Measurements from ENCODE around the gene AP5S1.
"Not testable (repeated sequence)": the region's sequence is repeated elsewhere in the genome, so short reads cannot be mapped to it uniquely, and the experiment has no call there.

Gene AP5S1

DNA sequence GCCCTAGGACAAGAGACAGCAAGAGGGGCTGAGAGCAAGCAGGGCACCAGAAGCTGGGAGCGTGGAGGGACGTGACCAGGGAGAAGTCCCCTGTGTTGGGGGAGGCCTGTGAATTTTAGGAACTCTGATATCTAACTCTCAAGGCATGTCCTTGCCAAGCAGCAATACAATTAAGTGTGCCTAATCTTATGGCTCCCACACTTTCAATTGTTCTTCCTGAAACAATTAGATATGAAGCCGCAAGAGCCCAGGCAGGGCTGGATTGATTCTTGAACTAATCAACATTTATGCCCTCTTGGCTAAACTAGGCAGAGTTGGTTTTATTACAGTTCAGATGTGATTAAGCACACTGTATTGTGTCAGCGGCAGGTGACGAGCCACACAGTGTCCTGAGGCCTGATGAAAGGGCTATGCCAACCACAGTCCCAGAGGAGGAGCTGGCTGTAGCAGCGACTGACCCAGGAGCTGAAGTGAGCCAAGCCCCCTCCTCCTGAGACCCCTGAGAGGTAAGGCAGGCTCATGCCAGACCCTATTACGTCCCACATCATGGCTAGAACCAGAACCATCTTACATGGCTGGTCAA, 22.1 kb downstream of the AP5S1 start:
- DNase-seq (ENCODE audit: low read depth in 1 of 2, low spot score in 1 of 2): no peak

DNA sequence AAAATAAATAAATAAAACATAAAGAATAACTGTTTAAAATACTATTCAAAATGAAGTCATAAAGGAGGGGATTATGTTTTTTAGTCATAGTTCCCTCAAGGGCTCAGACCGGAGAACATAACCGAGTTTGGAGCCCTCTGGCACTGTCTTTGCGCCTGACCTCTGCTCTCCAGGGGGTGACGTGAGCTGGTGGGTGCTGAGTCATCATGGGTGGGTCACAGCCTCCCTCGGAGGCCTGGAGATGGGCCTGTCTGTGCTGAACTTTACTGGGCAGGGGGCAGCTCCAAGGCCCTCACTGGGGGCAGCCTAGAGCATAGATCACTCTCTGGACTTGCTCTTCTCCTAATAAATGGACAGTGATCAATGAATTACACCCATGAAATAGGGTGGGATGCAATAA, 23.1 kb downstream of the AP5S1 start:
- DNase-seq (ENCODE audit: low read depth in 1 of 2, low spot score in 1 of 2): no peak

DNA sequence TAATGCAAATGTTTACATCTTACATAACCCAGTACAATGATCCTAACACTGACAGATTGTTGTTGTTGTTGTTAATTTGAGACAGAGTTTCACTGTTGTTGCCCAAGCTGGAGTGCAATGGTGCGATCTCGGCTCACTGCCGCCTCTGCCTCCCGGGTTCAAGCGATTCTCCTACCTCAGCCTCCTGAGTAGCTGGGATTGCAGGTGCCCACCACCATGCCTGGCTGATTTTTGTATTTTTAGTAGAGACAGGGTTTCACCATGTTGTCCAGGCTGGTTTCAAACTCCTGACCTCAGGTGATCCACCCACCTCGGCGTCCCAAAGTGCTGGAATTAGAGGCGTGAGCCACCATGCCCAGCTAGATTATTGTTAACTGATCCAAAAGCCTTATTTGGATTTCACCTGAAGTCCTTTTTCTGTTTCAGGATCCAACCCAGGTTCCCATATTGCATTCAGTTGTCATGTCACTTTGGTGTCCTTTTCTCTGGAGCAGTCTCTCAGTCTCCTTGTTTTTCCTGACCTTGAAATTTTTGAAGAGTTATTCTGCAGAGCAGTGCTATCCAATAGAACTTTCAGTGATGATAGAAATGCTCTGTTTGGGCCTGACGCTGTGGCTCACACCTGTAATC, 23.8 kb downstream of the AP5S1 start:
- DNase-seq (ENCODE audit: low read depth in 1 of 2, low spot score in 1 of 2): not testable (repeated sequence)

DNA sequence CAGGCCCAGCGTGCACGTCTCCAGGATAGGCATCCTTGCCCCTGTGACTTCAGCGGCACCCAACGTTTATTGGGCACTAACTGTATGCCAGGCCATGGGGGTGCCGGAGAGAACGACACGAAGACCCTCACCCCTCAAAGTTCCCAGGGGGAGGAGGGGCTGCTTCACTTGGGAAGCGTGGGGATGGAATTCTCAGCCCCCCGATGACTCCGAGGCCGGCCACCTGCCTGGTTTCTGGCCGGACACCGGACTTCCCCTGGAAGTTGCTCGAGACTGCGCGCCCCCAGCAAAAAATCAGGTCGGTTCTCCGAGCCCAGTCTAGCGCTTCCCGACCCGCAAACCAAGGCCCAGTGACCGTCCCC, 26.0 kb downstream of the AP5S1 start:
- no peak for DNase-seq (ENCODE audit: low read depth in 1 of 2, low spot score in 1 of 2)

DNA sequence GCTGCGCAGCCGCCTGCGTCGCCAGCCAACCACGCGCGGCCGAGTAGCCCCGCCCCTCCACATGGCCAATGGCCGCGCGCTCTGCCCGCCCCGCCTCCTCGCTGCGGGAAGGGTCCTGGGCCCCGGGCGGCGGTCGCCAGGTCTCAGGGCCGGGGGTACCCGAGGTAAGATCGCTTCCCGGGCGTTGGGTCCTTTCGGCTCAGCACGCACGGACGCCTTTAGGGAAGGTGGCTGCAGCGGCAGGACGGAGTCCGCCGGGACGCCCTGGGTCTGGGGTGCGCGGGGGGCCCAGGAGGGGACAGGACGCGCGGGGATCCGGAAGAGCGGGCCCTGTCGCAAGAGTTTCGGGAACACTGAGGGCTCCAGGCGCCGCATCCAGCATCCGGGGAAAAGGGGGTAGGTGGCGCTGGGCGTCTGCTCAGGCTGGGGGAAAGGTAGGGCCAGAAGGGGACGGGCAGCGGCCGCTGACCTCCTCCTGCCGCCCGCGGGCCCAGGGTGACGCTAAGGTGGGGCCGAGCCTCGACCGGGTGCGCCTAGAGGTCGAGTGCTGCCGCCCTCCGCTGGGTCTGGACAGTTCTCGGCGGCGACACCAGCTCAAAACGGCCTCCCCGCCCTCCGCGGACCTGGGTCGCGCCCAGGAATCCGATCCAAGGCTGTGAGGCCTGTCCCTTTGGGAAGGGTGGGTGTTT, 26.5 kb downstream of the AP5S1 start, which contains the start of gene MAVS:
Gene MAVS, plus strand, starts transcription at position 95 of the 689 bp plus-strand sequence. CDS start 7,791 bp downstream, outside the sequence.
- peak; percentile 63 to 80 for DNase-seq (ENCODE audit: low read depth in 1 of 2, low spot score in 1 of 2)

DNA sequence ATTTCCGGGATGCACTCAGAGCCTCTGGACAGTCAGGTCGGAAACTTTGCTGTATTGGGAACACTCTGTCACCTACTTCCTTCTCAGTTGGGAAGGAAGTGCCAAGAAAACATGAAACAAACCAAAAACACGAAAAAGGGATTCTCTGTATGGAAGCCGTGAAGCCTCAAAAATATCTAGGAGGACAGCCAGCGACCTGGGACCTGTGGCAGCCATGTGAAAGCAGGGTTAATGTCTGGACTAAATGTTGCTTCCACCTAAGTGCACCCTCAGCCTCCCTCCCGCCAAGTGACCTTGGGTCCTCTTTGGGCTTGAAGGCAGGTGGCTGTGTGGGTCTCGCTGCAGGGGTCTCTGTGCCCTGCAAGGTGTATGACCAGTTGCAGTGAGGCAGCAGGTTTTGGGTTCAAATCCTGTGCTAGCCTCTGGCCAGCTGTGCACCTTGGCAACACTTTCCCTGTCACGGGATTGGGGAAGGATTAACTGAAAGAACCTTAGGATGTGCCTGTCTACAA, 27.1 kb downstream of the AP5S1 start:
- DNase-seq (ENCODE audit: low read depth in 1 of 2, low spot score in 1 of 2): no peak

DNA sequence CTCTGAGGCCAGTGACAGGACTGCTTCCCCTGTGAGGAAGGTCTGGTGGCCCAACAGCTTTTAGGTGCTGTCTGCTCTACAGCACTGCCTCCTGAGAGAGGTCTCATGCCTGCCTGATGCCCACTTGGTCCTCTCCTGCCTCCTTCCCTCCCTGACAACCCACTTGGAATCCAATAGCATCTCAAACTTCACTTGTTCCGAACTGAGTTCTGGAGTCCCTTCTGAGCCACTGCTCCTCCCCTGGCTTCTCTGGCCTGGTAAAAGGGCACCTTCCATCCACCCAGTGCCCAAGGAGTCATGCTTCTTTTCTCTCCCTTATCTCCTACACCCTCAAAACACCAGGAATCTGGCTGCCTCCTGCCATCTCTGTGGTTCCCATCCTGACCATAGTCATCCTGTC, 28.2 kb downstream of the AP5S1 start:
- DNase-seq (ENCODE audit: low read depth in 1 of 2, low spot score in 1 of 2): no peak

DNA sequence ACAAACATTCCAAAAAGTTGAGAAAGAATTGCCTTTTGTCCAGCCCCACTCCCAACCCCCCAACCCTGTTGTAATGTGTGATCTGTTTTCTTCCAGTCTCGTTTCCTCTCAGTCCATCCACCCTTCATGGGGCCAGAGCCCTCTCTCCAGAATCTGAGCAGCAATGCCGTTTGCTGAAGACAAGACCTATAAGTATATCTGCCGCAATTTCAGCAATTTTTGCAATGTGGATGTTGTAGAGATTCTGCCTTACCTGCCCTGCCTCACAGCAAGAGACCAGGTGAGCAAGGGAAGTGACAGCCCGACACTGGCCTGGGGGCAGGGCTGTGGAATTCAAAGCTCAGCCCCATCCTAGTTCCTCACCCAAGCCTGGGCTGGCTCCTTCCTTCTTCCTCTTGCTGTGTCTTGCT, 34.1 kb downstream of the AP5S1 start:
- no peak for DNase-seq (ENCODE audit: low read depth in 1 of 2, low spot score in 1 of 2)

DNA sequence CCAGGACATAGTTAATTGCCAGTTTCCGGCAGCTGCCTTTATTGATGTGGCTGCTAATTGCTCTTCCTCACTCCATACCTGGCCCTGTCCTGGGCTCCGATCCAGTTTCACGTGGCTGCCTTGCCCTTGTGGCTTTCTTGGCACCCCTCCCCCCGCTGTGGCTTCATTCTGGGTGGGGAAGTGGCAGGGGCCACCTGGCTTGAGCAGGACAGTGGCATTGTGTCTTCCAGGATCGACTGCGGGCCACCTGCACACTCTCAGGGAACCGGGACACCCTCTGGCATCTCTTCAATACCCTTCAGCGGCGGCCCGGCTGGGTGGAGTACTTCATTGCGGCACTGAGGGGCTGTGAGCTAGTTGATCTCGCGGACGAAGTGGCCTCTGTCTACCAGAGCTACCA, 37.1 kb downstream of the AP5S1 start:
- DNase-seq (ENCODE audit: low read depth in 1 of 2, low spot score in 1 of 2): no peak

DNA sequence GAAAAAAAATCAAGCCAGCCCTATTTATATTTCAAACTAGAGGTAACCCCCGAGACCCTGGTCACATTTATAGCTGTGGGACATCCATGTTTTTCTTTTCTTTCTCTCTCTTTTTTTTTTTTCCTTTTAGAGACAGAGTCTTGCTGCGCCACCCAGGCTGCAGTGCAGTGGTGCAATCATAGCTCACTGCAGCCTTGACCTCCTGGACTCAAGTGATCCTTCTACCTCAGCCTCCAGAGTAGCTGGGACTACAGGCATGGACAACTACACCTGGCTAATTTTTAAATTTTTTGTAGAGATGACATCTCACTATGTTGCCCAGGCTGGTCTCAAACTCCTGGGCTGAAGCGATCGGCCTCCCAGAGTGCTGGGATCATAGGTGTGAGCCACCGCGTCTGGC, 38.3 kb downstream of the AP5S1 start:
- no peak for DNase-seq (ENCODE audit: low read depth in 1 of 2, low spot score in 1 of 2)

DNA sequence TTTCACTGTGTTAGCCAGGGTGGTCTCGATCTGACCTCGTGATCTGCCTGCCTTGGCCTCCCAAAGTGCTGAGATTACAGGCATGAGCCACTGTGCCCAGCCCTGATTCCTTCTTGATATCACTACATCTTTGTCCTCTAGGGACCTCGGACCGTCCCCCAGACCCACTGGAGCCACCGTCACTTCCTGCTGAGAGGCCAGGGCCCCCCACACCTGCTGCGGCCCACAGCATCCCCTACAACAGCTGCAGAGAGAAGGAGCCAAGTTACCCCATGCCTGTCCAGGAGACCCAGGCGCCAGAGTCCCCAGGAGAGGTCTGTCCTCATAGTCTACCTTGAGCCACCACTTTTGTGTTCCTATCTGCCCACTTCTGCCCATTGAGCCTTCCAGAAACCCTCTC, 40.8 kb downstream of the AP5S1 start:
- no peak for DNase-seq (ENCODE audit: low read depth in 1 of 2, low spot score in 1 of 2)

DNA sequence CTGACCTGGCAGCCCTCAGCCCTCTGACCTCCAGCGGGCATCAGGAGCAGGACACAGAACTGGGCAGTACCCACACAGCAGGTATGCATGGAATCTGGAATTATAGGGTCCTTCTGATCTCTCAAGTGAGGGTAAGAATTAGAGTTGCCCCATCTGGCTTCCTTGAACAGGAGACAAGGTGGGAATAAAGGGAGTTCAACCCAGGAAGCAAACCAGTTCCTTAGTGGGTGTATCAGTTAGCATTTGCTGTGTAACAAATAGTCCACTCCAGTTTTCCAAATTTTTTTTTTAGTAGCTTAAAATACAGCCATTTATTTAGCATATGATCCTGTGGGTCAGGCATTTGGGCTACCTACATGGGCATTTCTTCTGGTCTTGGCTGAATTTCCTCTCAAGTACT, 42.0 kb downstream of the AP5S1 start:
- no peak for DNase-seq (ENCODE audit: low read depth in 1 of 2, low spot score in 1 of 2)

DNA sequence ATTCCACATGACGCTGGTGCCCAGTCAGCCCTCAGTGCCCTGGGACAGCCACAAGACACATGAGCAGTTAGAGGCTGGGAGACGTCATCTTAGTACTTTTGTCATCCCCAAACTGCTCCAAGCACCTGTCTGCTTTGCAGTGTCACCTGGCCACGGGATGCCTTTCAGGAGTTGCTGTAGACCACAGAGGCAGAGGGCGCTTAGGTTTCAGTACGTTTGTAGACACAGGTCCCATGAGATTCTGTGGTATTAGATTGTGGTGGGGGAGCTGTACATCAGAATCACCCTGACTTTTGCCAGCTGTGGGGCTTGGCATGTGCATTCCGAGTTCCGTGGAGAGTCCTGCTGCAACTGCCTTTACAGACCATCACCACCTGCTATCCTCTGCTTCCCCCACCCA, 43.0 kb downstream of the AP5S1 start:
- no peak for DNase-seq (ENCODE audit: low read depth in 1 of 2, low spot score in 1 of 2)

DNA sequence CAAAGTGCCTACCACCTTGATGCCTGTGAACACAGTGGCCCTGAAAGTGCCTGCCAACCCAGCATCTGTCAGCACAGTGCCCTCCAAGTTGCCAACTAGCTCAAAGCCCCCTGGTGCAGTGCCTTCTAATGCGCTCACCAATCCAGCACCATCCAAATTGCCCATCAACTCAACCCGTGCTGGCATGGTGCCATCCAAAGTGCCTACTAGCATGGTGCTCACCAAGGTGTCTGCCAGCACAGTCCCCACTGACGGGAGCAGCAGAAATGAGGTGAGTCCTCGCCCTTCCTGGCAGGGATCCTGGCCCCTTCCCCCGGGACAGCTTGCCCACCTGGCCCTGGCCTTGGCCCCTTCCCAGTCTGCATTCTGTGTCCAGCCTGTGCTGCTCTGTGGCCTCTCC, 44.2 kb downstream of the AP5S1 start:
- no peak for DNase-seq (ENCODE audit: low read depth in 1 of 2, low spot score in 1 of 2)

DNA sequence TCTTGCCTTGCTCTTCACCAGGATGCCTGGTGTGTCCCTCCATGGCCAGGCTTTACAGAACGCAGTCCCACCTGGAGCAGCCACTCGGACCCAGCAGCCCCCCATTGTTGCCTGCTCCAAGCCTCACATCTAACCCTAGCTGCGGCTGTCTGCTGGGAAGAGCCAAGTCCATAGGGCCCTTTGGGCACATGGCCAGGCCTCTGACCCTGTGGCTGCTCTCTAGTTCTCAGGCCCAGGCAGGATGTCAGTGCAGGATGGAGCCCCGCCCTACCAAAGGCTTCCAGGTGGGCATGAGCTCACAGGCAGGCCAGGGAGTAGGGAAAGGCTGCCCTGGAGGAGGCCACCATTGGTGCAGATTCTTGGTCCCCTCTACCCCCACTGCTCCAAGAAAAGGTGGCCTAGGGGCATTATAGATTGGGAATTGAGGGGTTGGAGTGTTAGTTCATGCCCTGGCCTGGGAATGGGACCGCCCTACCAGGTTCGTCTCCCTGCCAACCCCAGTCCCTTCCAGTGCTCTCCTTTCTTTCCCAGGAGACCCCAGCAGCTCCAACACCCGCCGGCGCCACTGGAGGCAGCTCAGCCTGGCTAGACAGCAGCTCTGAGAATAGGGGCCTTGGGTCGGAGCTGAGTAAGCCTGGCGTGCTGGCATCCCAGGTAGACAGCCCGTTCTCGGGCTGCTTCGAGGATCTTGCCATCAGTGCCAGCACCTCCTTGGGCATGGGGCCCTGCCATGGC, 45.0 kb downstream of the AP5S1 start:
- no peak for DNase-seq (ENCODE audit: low read depth in 1 of 2, low spot score in 1 of 2)

DNA sequence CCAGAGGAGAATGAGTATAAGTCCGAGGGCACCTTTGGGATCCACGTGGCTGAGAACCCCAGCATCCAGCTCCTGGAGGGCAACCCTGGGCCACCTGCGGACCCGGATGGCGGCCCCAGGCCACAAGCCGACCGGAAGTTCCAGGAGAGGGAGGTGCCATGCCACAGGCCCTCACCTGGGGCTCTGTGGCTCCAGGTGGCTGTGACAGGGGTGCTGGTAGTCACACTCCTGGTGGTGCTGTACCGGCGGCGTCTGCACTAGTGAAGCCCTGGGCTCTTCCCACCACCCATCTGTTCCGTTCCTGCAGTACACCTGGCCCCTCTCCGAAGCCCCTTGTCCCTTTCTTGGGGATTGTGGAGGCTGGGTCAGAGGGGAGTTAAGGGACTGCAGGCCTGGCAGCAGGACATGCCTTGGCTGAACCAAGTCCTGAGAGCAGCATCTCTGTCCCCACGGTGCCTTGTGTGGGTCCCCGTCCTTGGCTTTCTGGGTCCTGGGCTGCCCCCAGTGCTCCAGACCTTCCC, 45.6 kb downstream of the AP5S1 start:
- DNase-seq (ENCODE audit: low read depth in 1 of 2, low spot score in 1 of 2): no peak

DNA sequence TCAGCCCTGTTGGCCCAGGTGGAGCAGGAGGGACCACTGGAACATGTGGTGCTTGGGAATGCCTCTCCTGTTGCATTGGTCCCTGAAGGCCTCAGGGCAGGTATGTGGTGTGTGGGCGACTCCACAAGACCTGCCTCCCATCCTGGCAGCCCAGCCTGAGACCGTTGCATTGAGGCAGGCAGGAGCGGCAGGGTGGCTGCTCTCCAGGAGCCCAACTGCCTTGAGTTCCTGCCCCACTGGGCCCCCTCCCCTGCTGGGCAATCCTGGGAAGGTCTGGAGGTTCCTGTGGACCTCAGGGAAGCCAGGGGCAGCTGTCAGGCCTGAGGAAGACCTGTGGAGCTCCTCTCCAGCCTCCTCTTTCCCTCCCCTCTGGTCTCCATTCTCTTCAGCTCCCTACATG, 46.1 kb downstream of the AP5S1 start:
- no peak for DNase-seq (ENCODE audit: low read depth in 1 of 2, low spot score in 1 of 2)

DNA sequence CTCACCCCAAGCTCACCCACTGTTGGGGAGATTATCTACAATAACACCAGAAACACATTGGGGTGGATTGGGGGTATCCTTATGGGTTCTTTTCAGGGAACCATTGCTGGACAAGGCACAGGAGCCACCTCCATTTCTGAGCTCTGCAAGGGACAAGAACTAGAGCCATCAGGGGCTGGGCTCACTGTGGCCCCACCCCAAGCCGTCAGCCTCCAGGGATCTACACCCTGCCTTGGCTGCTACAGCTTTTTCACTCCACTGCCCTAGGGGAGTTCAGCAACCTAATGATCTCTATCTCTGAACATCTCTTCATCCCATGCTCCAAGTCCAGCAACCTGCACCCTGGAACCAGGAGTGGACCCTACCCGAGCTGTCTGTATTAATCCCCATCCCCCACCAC, 47.5 kb downstream of the AP5S1 start:
- DNase-seq (ENCODE audit: low read depth in 1 of 2, low spot score in 1 of 2): no peak

DNA sequence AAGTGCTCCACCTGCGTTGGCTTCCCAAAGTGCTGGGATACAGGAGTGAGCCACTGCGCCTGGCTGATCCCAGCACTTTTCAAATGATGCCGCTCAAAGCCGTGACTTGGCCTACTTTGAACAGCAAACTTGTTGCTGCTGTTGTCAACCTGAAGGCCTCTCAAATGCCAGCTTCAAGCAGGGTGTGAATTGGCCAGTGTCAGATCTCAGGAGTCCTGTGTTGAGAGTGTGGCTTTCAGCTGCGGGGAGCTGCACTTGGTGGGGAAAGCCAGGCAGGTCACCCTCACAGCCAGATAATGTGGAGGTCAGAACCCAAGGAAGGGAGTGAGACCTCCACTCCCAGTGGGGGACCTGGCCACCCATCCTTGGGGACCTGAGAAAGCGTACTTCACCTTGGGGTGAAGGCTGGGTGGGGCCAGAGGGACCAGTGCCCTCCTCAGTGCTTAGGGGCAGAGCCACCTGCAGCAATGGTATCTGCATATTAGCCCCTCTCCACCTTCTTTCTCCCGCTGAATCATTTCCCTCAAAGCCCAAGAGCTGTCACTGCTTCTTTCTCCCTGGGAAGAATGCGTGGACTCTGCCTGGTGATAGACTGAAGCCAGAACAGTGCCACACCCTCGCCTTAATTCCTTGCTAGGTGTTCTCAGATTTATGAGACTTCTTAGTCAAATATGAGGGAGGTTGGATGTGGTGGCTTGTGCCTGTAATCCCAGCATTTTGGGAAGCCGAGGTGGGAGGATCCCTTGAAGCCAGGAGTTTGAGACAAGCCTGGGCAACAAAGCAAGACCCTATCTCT, 49.7 kb downstream of the AP5S1 start:
- no peak for DNase-seq (ENCODE audit: low read depth in 1 of 2, low spot score in 1 of 2)

DNA sequence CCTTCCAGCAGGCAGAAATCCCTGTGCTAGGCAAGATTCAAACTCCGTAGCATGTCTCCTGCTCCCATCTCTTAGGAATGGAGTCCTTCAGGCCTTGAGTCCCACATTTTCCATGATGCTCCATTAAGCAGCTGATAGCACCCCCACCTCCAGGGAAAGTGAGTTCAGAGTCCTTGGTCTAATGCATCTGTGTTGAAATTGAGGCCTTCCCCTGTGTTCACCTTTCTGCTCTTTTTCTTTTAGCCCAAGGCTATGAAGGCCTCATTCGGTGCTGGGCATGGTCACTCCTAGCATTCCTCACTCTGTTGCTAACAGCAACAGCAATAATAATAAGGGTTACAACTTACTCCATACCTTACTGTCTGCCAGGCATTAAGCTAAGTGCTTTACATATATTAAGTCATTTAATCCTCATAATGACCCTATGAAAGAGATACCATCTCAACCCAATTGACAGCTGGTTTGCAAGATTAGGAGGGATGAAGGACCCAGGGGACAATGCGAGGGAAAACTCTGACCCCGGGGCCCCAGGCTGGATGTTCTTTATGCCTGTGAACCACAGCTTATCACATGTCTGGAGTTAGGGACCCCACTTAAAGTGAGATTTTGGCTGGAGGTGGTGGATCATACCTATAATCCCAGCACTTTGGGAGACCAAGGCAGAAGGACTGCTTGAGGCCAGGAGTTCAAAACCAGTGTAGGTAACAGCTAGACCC, 51.4 kb downstream of the AP5S1 start:
- no peak for DNase-seq (ENCODE audit: low read depth in 1 of 2, low spot score in 1 of 2)
